ENCODE data around the gene GMCL1. TPM values are rescaled to one million over a fixed set of nuclear protein-coding genes. Genes with fewer than 3 reads are reported as not detected.

The GMCL1 gene
- total and polyA plus RNA-seq, 2 of the 13 experiments (the other 11 are each of a cell fraction or from before 2014, with no cell fraction given) = 18.7 to 24.0 TPM

DNA sequence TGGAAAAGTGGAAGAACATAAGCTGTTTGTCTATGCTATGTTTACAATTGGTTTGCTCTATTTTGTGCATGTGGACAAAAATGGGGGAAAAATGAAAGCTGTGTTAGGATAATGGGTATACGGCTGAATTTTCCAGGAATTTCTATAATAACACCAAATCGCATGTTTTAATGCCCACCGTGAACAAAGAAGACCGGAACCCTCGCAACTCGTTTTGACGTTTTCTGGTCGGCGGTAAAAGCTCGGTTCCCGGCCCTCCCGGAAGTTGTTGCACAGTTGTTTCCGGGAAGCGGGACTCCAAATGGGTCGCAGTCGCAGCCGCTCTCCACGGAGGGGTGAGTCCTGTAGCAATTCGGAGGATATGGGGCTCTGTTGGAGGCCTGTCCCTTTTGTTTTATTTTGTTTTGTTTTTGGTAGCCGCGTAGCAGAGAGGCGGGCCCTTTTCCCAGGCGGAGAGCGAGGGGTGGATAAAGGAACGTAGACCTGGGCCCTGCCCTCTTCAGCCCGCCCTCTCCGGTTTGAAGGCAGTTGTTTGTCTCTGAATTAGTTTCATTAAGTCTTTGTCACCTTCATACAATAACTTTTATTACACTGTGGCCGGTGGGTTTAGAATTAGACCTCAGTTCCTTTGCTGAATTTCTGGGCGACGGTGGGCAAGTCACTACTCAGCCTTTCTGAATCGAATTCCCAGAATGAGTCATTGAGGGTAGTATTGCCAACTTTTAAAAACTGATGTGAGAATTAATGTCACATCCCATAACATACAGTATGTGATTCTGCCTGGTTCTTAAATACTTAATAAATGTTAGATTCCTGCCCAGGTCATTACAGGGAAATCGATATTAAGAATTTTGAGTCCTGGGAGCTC is 64.5 kb downstream of the GMCL1 start, which contains the start of gene SNRNP27 (continued):
- TF ChIP-seq, protein P1, sequence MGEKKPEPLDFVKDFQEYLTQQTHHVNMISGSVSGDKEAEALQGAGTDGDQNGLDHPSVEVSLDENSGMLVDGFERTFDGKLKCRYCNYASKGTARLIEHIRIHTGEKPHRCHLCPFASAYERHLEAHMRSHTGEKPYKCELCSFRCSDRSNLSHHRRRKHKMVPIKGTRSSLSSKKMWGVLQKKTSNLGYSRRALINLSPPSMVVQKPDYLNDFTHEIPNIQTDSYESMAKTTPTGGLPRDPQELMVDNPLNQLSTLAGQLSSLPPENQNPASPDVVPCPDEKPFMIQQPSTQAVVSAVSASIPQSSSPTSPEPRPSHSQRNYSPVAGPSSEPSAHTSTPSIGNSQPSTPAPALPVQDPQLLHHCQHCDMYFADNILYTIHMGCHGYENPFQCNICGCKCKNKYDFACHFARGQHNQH (CRISPR knock-in tag; IDR thresholded peaks at IDR 0.05) = peak; percentile 98
- TF ChIP-seq BCL6 (CRISPR knock-in tag; IDR thresholded peaks at IDR 0.05) = peak; percentile 76; the same call in 1 of the 2 replicates
- peak; percentile 77 for TF ChIP-seq RARA (CRISPR knock-in tag; IDR thresholded peaks at IDR 0.05)
- TF ChIP-seq, protein P2, sequence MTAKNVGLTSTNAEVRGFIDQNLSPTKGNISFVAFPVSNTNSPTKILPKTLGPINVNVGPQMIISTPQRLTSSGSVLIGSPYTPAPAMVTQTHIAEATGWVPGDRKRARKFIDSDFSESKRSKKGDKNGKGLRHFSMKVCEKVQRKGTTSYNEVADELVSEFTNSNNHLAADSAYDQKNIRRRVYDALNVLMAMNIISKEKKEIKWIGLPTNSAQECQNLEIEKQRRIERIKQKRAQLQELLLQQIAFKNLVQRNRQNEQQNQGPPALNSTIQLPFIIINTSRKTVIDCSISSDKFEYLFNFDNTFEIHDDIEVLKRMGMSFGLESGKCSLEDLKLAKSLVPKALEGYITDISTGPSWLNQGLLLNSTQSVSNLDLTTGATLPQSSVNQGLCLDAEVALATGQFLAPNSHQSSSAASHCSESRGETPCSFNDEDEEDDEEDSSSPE (CRISPR knock-in tag; IDR thresholded peaks at IDR 0.05) = peak; percentile 84
- peak; percentile 72; the same call in 1 of the 2 replicates for TF ChIP-seq PPARG (CRISPR knock-in tag; conservative IDR thresholded peaks at IDR 0.05)
- peak; percentile 85; the same call in 1 of the 2 replicates for TF ChIP-seq ZNF180 (CRISPR knock-in tag; IDR thresholded peaks at IDR 0.05; ENCODE audit: borderline replicate concordance, low read depth)
- TF ChIP-seq ZKSCAN1 (IDR thresholded peaks at IDR 0.05; ENCODE audit: low read length) = peak; percentile 50; the same call in 1 of the 2 replicates
- TF ChIP-seq, protein P3, sequence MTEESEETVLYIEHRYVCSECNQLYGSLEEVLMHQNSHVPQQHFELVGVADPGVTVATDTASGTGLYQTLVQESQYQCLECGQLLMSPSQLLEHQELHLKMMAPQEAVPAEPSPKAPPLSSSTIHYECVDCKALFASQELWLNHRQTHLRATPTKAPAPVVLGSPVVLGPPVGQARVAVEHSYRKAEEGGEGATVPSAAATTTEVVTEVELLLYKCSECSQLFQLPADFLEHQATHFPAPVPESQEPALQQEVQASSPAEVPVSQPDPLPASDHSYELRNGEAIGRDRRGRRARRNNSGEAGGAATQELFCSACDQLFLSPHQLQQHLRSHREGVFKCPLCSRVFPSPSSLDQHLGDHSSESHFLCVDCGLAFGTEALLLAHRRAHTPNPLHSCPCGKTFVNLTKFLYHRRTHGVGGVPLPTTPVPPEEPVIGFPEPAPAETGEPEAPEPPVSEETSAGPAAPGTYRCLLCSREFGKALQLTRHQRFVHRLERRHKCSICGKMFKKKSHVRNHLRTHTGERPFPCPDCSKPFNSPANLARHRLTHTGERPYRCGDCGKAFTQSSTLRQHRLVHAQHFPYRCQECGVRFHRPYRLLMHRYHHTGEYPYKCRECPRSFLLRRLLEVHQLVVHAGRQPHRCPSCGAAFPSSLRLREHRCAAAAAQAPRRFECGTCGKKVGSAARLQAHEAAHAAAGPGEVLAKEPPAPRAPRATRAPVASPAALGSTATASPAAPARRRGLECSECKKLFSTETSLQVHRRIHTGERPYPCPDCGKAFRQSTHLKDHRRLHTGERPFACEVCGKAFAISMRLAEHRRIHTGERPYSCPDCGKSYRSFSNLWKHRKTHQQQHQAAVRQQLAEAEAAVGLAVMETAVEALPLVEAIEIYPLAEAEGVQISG (CRISPR knock-in tag; IDR thresholded peaks at IDR 0.05) = peak; percentile 96
- TF ChIP-seq, protein P4, sequence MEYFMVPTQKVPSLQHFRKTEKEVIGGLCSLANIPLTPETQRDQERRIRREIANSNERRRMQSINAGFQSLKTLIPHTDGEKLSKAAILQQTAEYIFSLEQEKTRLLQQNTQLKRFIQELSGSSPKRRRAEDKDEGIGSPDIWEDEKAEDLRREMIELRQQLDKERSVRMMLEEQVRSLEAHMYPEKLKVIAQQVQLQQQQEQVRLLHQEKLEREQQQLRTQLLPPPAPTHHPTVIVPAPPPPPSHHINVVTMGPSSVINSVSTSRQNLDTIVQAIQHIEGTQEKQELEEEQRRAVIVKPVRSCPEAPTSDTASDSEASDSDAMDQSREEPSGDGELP (IDR thresholded peaks at IDR 0.05; ENCODE audit: borderline replicate concordance, low read depth) = peak; percentile 85
- TF ChIP-seq ZFP82 (CRISPR knock-in tag; IDR thresholded peaks at IDR 0.05; ENCODE audit: borderline replicate concordance) = peak; percentile 82; the same call in 1 of the 2 replicates
- TF ChIP-seq, protein P5, sequence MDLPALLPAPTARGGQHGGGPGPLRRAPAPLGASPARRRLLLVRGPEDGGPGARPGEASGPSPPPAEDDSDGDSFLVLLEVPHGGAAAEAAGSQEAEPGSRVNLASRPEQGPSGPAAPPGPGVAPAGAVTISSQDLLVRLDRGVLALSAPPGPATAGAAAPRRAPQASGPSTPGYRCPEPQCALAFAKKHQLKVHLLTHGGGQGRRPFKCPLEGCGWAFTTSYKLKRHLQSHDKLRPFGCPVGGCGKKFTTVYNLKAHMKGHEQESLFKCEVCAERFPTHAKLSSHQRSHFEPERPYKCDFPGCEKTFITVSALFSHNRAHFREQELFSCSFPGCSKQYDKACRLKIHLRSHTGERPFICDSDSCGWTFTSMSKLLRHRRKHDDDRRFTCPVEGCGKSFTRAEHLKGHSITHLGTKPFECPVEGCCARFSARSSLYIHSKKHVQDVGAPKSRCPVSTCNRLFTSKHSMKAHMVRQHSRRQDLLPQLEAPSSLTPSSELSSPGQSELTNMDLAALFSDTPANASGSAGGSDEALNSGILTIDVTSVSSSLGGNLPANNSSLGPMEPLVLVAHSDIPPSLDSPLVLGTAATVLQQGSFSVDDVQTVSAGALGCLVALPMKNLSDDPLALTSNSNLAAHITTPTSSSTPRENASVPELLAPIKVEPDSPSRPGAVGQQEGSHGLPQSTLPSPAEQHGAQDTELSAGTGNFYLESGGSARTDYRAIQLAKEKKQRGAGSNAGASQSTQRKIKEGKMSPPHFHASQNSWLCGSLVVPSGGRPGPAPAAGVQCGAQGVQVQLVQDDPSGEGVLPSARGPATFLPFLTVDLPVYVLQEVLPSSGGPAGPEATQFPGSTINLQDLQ (CRISPR knock-in tag; IDR thresholded peaks at IDR 0.05) = no peak; the same call in 1 of the 2 replicates
- 0 out of 2 replicates have a peak, but pooled peaks have one; percentile 69 for TF ChIP-seq TEAD2 (CRISPR knock-in tag; IDR thresholded peaks at IDR 0.05)
- peak; percentile 79 for TF ChIP-seq IKZF4 (CRISPR knock-in tag; IDR thresholded peaks at IDR 0.05; ENCODE audit: borderline replicate concordance, low read depth, not compliant biosample characterization)
- no peak for TF ChIP-seq HNF4G (IDR thresholded peaks at IDR 0.05; ENCODE audit: borderline replicate concordance, low read depth, low read length)
- peak; percentile 75; the same call in 1 of the 2 replicates for TF ChIP-seq HNF4G (CRISPR knock-in tag; IDR thresholded peaks at IDR 0.05; ENCODE audit: borderline replicate concordance, low read depth)
- peak; percentile 88 for TF ChIP-seq XBP1 (CRISPR knock-in tag; IDR thresholded peaks at IDR 0.05)
- no peak for TF ChIP-seq NBN (conservative IDR thresholded peaks at IDR 0.05)
- TF ChIP-seq TBL1XR1 (IDR thresholded peaks at IDR 0.05; ENCODE audit: borderline replicate concordance, low read length, partially characterized antibody) = peak; percentile 58
- TF ChIP-seq TGIF2 (CRISPR knock-in tag; IDR thresholded peaks at IDR 0.05) = peak; percentile 97
